ENCODE measurements around the gene PDGFRB. TPM values are rescaled to one million over a fixed set of nuclear protein-coding genes. Genes with fewer than 3 reads are reported as not detected.

PDGFRB gene
- total RNA-seq, 1 experiment from 2014 or later, result 10.4 TPM

DNA sequence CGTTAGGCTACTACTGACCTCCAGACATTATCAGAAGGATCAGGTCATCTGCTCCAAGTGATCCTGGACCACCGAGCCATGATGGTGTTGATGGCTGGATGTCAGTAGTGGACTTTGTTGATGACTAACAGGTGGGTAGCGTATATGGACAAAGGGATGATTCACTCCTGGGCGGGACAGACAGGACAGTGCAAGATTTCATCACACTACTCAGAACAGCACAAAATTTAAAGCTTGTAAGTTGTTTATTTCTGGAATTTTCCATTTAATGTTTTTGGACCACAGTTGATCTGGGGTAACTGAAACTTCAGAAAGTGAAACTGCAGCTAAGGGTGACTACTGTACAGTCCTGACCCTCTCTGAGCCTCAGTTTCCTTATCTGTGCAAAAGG lies 12.7 kb downstream of the PDGFRB start:
- peaks cover 4% of the 10 kb centered on the region; the same call in 1 of the 2 replicates for H3K36me3 ChIP-seq
- no peaks in the 10 kb centered on the region for H3K27me3 ChIP-seq
- no peak overlapping the region for H3K4me3 ChIP-seq
- no peaks in the 10 kb centered on the region for H3K9me3 ChIP-seq
- DNase-seq, result peak; percentile 86

GRCh38 chr5:150142185-150142958 lies 13.3 kb downstream of the PDGFRB start:
- H3K4me3 ChIP-seq, result no peak overlapping the region
- H3K9me3 ChIP-seq, result no peaks in the 10 kb centered on the region
- no peaks in the 10 kb centered on the region for H3K27me3 ChIP-seq
- DNase-seq, result no peak
- peaks cover 5% of the 10 kb centered on the region; the same call in 1 of the 2 replicates for H3K36me3 ChIP-seq

GRCh38 chr5:150141544-150142184 lies 14.0 kb downstream of the PDGFRB start:
- H3K27me3 ChIP-seq, result no peaks in the 10 kb centered on the region
- peak; percentile 62 for DNase-seq
- peaks cover 7% of the 10 kb centered on the region; the same call in 1 of the 2 replicates for H3K36me3 ChIP-seq
- no peaks in the 10 kb centered on the region for H3K9me3 ChIP-seq
- no peak overlapping the region for H3K4me3 ChIP-seq

DNA sequence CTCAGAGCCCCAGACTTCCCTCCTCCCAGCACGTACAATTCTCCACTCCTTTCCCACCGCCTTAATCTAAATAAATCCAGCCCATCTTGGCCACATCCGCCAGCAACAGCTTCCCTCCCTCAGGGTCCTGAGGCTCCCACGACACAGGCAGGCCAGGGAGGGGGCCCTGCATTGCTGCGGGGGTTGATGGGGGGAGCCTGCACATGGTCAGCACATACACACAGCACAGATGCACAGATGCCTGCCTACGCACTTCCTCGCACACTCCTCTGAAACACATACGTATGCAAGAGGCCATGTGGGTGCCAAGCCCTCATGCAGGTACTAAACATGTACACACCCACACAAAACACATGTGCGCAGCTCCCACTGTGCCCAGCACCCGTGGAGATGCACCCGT lies 14.8 kb downstream of the PDGFRB start:
- no peaks in the 10 kb centered on the region for H3K27me3 ChIP-seq
- no peak for DNase-seq
- H3K9me3 ChIP-seq, result no peaks in the 10 kb centered on the region
- H3K4me3 ChIP-seq, result no peak overlapping the region
- peaks cover 7% of the 10 kb centered on the region; the same call in 1 of the 2 replicates for H3K36me3 ChIP-seq

GRCh38 chr5:150139334-150139733 lies 16.3 kb downstream of the PDGFRB start:
- H3K4me3 ChIP-seq, result no peak overlapping the region
- peaks cover 10% of the 10 kb centered on the region for H3K36me3 ChIP-seq
- H3K9me3 ChIP-seq, result no peaks in the 10 kb centered on the region
- DNase-seq, result peak; percentile 47
- no peaks in the 10 kb centered on the region for H3K27me3 ChIP-seq

DNA sequence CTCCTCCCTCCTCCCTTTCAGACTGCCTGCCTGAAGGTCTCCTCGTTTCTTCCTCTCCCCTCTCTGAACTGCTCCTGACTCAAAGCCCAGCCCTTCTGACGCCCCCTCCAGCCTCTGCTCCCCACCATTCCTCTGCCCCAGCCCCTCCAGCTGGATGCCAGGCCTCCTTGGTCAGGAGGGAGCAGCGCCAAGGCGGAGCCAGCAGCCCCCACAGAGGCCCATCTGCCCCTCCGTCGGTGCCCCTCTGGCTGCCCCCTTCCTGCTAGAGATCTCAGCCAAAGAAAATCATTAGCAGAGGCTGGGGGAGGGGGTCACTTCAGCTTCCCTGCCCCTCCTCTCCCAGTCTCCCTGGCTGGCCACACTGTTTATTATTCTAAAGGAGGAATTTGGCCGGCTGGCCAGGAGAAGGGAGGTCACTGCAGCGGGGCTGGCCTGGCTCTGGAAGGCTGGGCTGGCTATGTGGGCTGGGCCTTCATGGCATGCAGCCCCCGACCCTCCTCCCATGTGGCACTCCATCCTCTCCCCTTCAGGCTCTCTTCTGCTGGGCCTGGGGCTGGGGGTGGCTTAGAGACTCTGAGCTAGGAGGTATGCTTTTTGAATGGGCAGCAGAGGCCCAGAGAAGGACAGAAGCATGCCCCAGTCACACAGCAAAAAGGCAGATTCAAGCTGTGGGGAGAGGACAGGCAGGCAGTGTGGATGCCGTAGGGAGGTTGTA lies 16.9 kb downstream of the PDGFRB start:
- H3K27me3 ChIP-seq, result no peaks in the 10 kb centered on the region
- DNase-seq, result peak; percentile 98
- H3K4me3 ChIP-seq, result no peak overlapping the region
- H3K9me3 ChIP-seq, result no peaks in the 10 kb centered on the region
- H3K36me3 ChIP-seq, result peaks cover 10% of the 10 kb centered on the region

DNA sequence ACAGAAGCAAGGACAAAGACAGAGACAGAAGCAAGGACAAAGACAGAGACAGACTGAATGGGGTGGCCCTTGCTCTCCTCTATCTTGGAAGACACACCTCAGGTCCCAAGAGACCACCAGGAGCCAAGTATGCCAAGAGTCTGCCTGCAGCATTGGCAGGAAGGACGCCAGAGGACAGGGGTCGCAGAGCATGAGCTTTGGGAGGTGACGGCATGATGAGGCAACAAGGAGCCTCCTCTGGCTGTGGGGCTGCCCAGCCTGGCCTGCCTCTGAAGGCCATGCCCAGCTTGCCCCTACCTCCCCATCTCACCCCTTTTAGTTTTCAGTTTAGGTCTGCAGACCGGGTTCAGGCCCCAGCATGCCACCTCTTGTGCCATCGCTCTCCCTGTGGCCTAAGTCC lies 17.6 kb downstream of the PDGFRB start:
- Histone ChIP-seq H3K27me3 (no peaks in the 10 kb centered on the region), H3K9me3 (no peaks in the 10 kb centered on the region), H3K36me3 (peaks cover 10% of the 10 kb centered on the region), H3K4me3 (no peak overlapping the region)
- peak; percentile 64 for DNase-seq

GRCh38 chr5:150137168-150137957 lies 18.3 kb downstream of the PDGFRB start:
- Histone ChIP-seq H3K27me3 (no peaks in the 10 kb centered on the region), H3K36me3 (peaks cover 10% of the 10 kb centered on the region), H3K9me3 (no peaks in the 10 kb centered on the region), H3K4me3 (no peak overlapping the region)
- DNase-seq, result no peak

- Histone ChIP-seq H3K36me3 (peaks cover 8% of the 10 kb centered on the region), H3K27me3 (no peaks in the 10 kb centered on the region), H3K9me3 (no peaks in the 10 kb centered on the region), H3K4me3 (no peak overlapping the region)
- DNase-seq, result no peak
Observed at GRCh38 chr5:150136305-150137167, 19.1 kb downstream of the PDGFRB start.

DNA sequence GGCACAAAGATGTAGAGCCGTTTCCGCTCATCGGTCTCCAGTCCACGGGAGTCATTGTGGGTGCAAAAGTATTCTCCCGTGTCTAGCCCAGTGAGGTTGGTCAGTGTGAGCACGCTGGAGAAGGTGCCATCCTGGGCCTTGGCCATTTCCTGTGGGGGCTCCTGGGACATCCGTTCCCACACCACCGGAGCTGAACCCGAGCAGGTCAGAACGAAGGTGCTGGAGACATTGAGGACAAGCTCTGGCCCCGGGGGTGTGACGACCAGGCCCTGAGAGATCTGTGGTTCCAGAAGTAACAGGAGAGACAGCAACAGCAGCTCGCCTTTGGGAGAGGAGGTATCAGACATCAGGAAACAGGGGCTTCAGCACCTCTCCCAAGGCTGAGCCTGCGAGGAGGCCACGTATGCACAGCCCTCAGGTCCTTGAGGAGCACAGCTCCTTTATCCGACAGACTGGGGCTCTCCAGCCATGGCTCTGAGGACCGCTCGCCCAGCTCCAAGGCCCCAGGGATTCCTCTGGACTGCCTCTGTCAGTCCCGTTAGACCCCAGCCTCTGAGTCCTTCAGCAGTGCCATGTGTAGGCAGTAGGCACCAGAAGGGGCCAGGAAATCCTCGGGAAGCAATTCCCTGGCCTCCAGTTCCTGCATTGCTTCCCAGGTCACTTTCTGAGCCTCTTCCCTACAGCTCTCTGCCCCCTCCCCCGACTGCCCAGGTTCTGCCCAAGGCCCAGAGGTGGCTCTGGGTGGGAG lies 19.9 kb downstream of the PDGFRB start:
- H3K36me3 ChIP-seq, result peaks cover 12% of the 10 kb centered on the region
- no peak for DNase-seq
- H3K4me3 ChIP-seq, result no peak overlapping the region
- H3K9me3 ChIP-seq, result no peaks in the 10 kb centered on the region
- no peaks in the 10 kb centered on the region for H3K27me3 ChIP-seq

- H3K27me3 ChIP-seq, result no peaks in the 10 kb centered on the region
- no peak overlapping the region for H3K4me3 ChIP-seq
- no peak for DNase-seq
- H3K36me3 ChIP-seq, result peaks cover 24% of the 10 kb centered on the region
- no peaks in the 10 kb centered on the region for H3K9me3 ChIP-seq
Observed at GRCh38 chr5:150134198-150134588, 21.5 kb downstream of the PDGFRB start.

GRCh38 chr5:150133581-150134197 lies 22.0 kb downstream of the PDGFRB start:
- H3K4me3 ChIP-seq, result no peak overlapping the region
- no peaks in the 10 kb centered on the region for H3K27me3 ChIP-seq
- H3K36me3 ChIP-seq, result peaks cover 29% of the 10 kb centered on the region
- no peaks in the 10 kb centered on the region for H3K9me3 ChIP-seq
- DNase-seq, result no peak

DNA sequence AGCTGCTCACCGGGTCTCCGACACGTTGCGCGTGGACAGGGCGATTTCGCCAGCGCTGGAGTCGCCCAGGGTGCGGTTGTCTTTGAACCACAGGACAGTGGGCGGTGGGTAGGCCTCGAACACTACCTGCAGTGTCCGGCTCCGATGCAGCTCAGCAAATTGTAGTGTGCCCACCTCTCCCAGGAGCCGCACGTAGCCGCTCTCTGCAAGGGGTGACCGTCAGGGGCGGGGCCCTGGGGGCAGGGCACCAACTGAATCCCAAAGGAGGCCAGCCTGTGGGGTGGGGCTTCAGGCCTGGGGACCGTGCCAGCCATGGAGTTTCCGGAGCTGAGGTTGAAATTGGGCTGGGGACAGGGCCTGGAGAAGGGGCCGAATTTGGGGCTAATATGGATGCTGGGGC lies 22.9 kb downstream of the PDGFRB start:
- no peaks in the 10 kb centered on the region for H3K9me3 ChIP-seq
- peaks cover 27% of the 10 kb centered on the region for H3K36me3 ChIP-seq
- no peak for DNase-seq
- H3K27me3 ChIP-seq, result no peaks in the 10 kb centered on the region
- no peak overlapping the region for H3K4me3 ChIP-seq

DNA sequence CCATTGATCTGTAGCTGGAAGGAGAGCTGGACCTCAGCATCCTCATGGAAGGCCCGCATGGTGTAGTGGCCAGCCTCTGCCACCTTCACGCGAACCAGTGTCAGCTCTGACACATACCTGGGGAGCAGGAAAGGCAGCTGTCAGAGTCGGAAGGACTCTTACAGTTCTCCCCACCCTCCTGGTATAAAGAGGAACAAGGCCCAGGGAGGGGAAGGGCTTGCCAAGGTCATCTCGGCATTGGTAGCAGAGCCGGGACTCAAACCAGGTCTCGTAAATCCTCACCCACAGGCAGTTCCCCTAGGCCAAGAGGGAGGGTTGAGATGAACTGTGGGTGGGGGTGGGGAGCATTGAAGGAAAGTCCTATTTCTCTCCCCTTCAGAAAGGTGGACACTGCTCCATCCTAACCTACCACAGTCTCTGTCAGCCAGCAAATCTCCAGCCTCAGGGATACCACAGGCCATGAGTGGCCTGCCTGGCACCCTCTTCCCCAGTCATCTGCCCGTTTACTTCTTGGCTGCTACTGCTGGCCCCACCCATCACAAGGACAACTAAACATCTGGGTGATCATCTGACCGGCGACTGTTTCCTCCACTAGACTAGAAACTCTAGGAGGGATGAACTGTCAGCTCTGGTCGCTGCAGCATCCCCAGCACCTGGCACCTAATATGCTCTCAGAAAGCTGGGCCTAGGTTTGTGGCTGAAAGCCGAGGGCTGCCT lies 23.5 kb downstream of the PDGFRB start:
- Histone ChIP-seq H3K36me3 (peaks cover 27% of the 10 kb centered on the region), H3K27me3 (no peaks in the 10 kb centered on the region), H3K9me3 (no peaks in the 10 kb centered on the region), H3K4me3 (no peak overlapping the region)
- DNase-seq, result peak; percentile 68

Data from MG63 (cell line).